Natural killer cell (primary cell): Measurements from ENCODE around the gene TBC1D21. TPM values are rescaled to one million over a fixed set of nuclear protein-coding genes. Genes with fewer than 3 reads are reported as not detected.

ENCODE experiments used
- ATAC-seq, 3 donors: fragments of 150-1000 bp in 2 of 3; fragments of 200-7000 bp in 1 of 3; cut with Tn5 transposase; 1 replicate in 1 of 3; 2 replicates in 2 of 3; pipeline ENCODE4 v1.10.0; 2021; ENCODE audit warnings: mild to moderate bottlenecking in 2 of 3, moderate library complexity in 2 of 3
- DNase-seq, 2 donors: peaks; one replicate each; pipeline versions ENCODE4 v3.0.0 to v3.0.0-alpha.2; 2013 to 2021; ENCODE audit warnings: mixed read lengths in 1 of 2
- H3K27ac ChIP-seq: one replicate; pipeline ENCODE4 v1.5.1; 2013; ENCODE audit warnings: mild to moderate bottlenecking, low read length
- H3K27me3 ChIP-seq: one replicate; pipeline ENCODE4 v1.6.1; 2013; ENCODE audit warnings: low read length; ENCODE audit not compliant: control insufficient read depth, insufficient read depth
- H3K36me3 ChIP-seq: one replicate; pipeline ENCODE4 v1.6.1; 2013; ENCODE audit warnings: low read length; ENCODE audit not compliant: control insufficient read depth, insufficient read depth
- H3K4me1 ChIP-seq: one replicate; pipeline ENCODE4 v1.6.1; 2013; ENCODE audit warnings: low read length; ENCODE audit not compliant: control insufficient read depth, insufficient read depth
- H3K4me3 ChIP-seq: one replicate; pipeline ENCODE4 v1.5.1; 2013; ENCODE audit warnings: low read length
- H3K9me3 ChIP-seq: one replicate; pipeline ENCODE4 v1.6.1; 2013; ENCODE audit warnings: low read length; ENCODE audit not compliant: control insufficient read depth, insufficient read depth
- H3K27ac Mint-ChIP-seq, 2 donors: one replicate each; pipeline ENCODE4 v1.8.0; 2022; ENCODE audit warnings: mild to moderate bottlenecking in 2 of 2, mixed read lengths in 2 of 2, moderate library complexity in 1 of 2
- H3K27me3 Mint-ChIP-seq, 2 donors: one replicate each; pipeline ENCODE4 v1.8.0; 2022; ENCODE audit warnings: low read depth in 2 of 2, mixed read lengths in 2 of 2
- H3K36me3 Mint-ChIP-seq: one replicate; pipeline ENCODE4 v1.8.0; 2022; ENCODE audit warnings: mixed read lengths
- H3K4me1 Mint-ChIP-seq, 2 donors: one replicate each; pipeline ENCODE4 v1.8.0; 2022; ENCODE audit warnings: mixed read lengths in 2 of 2
- H3K4me3 Mint-ChIP-seq: one replicate; pipeline ENCODE4 v1.8.0; 2022; ENCODE audit warnings: mild to moderate bottlenecking, moderate library complexity, mixed read lengths
- H3K9me3 Mint-ChIP-seq, 2 donors: one replicate each; pipeline ENCODE4 v1.8.0; 2022; ENCODE audit warnings: mixed read lengths in 2 of 2
- CTCF ChIP-seq: fragments of 200-600 bp; IDR thresholded peaks from one replicate; pipeline ENCODE4 v1.8.0; 2022; ENCODE audit warnings: antibody characterized with exemption
- WGBS: methylation state at CpG from one replicate; pipeline ENCODE4 v1.1.7; 2013; ENCODE audit warnings: missing lambda C conversion rate; ENCODE audit not compliant: insufficient coverage; 5-methylcytosine and 5-hydroxymethylcytosine counted together
- intact Hi-C: fragments of 100-400 bp; cut with micrococcal nuclease; formaldehyde crosslinking; loops from one replicate; pipeline ENCODE4 v1.14.2; 2022
- total RNA-seq, 4 donors: library from RNA; stranded (reverse); fragments of 120-200 nt in 1 of 4; gene quantifications; one replicate each; pipeline versions ENCODE4 v1.2.3 to v1.2.4, GENCODE V29; 2013 to 2022

The TBC1D21 gene
- total RNA-seq, 3 donors from 2014 or later (not counting 1 experiment from before 2014, with no cell fraction given) = not detected

- no peak overlapping the region for H3K4me3 Mint-ChIP-seq
- Histone ChIP-seq H3K4me3 (no peak overlapping the region), H3K27ac (no peak overlapping the region), H3K4me1 (no peaks in the 10 kb centered on the region), H3K36me3 (no peaks in the 10 kb centered on the region), H3K9me3 (no peaks in the 10 kb centered on the region), H3K27me3 (no peaks in the 10 kb centered on the region)
- H3K27me3 Mint-ChIP-seq = peaks cover 3 to 11% of the 10 kb centered on the region in 2 donors
- WGBS = no CpG with 5 or more reads among the region's 1 CpG
- TF ChIP-seq CTCF = no peak
- H3K27ac Mint-ChIP-seq = no peak overlapping the region
- H3K9me3 Mint-ChIP-seq = no peaks in the 10 kb centered on the region
- intact Hi-C loops = no loop called here
- ATAC-seq = no peak
- DNase-seq = no peak
- H3K36me3 Mint-ChIP-seq = no peaks in the 10 kb centered on the region
- no peaks in the 10 kb centered on the region for H3K4me1 Mint-ChIP-seq
Observed at GRCh38 chr15:73844356-73844755, 29.0 kb upstream of the TBC1D21 start.

GRCh38 chr15:73845507-73845906 lies 27.9 kb upstream of the TBC1D21 start:
- Histone ChIP-seq H3K4me1 (no peaks in the 10 kb centered on the region), H3K27ac (no peak overlapping the region), H3K4me3 (no peak overlapping the region), H3K9me3 (no peaks in the 10 kb centered on the region), H3K27me3 (no peaks in the 10 kb centered on the region), H3K36me3 (no peaks in the 10 kb centered on the region)
- H3K27me3 Mint-ChIP-seq = peaks cover 0 to 7% of the 10 kb centered on the region in 2 donors
- ATAC-seq = no peak
- DNase-seq = no peak
- no peaks in the 10 kb centered on the region for H3K9me3 Mint-ChIP-seq
- no peak for TF ChIP-seq CTCF
- no peak overlapping the region for H3K27ac Mint-ChIP-seq
- no peaks in the 10 kb centered on the region for H3K36me3 Mint-ChIP-seq
- no peak overlapping the region for H3K4me3 Mint-ChIP-seq
- intact Hi-C loops = no loop called here
- whole genome bisulfite sequencing = 63% methylated on average over 2 of the region's 2 CpGs
- H3K4me1 Mint-ChIP-seq = no peaks in the 10 kb centered on the region

- no peaks in the 10 kb centered on the region for H3K36me3 ChIP-seq
- no peaks in the 10 kb centered on the region for H3K4me1 ChIP-seq
- ATAC-seq (no peak), DNase-seq (no peak)
- H3K9me3 Mint-ChIP-seq = no peaks in the 10 kb centered on the region
- no peaks in the 10 kb centered on the region for H3K4me1 Mint-ChIP-seq
- no peaks in the 10 kb centered on the region for H3K27me3 ChIP-seq
- no peak overlapping the region for H3K27ac ChIP-seq
- intact Hi-C loops = no loop called here
- no peak overlapping the region for H3K27ac Mint-ChIP-seq
- peaks cover 0 to 5% of the 10 kb centered on the region in 2 donors for H3K27me3 Mint-ChIP-seq
- H3K4me3 ChIP-seq = no peak overlapping the region
- H3K36me3 Mint-ChIP-seq = no peaks in the 10 kb centered on the region
- 76% methylated on average over 3 of the region's 3 CpGs for WGBS
- TF ChIP-seq CTCF = no peak
- no peak overlapping the region for H3K4me3 Mint-ChIP-seq
- H3K9me3 ChIP-seq = no peaks in the 10 kb centered on the region
Observed at GRCh38 chr15:73845907-73846306, 27.5 kb upstream of the TBC1D21 start.

GRCh38 chr15:73849641-73850040 lies 23.7 kb upstream of the TBC1D21 start:
- Mint-ChIP-seq H3K27me3 (peaks cover 23 to 32% of the 10 kb centered on the region in 2 donors), H3K4me1 (no peaks in the 10 kb centered on the region), H3K27ac (no peak overlapping the region), H3K9me3 (no peaks in the 10 kb centered on the region), H3K4me3 (no peak overlapping the region), H3K36me3 (no peaks in the 10 kb centered on the region)
- 100% methylated on average over 2 of the region's 2 CpGs for WGBS
- Histone ChIP-seq H3K4me3 (no peak overlapping the region), H3K36me3 (no peaks in the 10 kb centered on the region), H3K9me3 (no peaks in the 10 kb centered on the region), H3K27me3 (no peaks in the 10 kb centered on the region), H3K27ac (no peak overlapping the region), H3K4me1 (no peaks in the 10 kb centered on the region)
- no peak for ATAC-seq
- DNase-seq = no peak
- intact Hi-C loops = no loop called here
- no peak for TF ChIP-seq CTCF
